GM10266 (cell line): ENCODE data around the gene ZNF609.

Source experiments
- DNase-seq: peaks from one replicate; pipeline ENCODE4 v3.0.0; 2012; ENCODE audit errors: extremely low spot score
- CTCF ChIP-seq: IDR thresholded peaks from 2 replicates; pipeline ENCODE4 v1.5.1; 2012; ENCODE audit warnings: mild to moderate bottlenecking, low read depth; ENCODE audit not compliant: control insufficient read depth, insufficient read depth; ENCODE audit errors: missing control alignments

The ZNF609 gene

DNA sequence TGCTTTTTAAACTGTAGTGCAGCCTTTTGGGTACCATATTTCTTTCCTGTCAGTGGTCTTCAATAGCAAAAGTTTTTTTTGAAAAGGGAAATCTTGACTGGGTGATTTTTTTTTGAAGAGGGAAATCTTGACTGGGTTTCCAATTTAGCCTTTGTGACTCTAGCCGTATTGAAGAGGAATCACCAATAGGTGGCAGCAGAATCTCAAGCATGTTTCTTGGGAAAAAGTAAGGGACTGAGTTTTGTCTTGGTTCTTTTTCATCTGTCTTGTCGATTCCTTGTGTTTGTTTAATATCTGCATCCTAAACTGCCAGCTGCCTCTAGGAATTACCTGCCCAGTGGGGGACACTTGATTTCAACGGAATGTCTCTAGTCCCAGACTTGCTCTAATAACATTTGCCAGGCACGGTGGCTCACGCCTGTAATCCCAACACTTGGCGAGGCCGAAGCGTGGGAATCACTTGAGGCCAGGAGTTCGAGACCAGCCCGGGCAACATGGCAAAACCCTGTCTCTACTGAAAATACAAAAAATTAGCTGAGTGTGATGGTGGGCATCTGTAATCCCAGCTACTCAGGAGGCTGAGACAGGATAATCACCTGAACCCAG lies 225.9 kb downstream of the ZNF609 start:
- TF ChIP-seq CTCF: peak; percentile 77
- DNase-seq: peak; percentile 44

DNA sequence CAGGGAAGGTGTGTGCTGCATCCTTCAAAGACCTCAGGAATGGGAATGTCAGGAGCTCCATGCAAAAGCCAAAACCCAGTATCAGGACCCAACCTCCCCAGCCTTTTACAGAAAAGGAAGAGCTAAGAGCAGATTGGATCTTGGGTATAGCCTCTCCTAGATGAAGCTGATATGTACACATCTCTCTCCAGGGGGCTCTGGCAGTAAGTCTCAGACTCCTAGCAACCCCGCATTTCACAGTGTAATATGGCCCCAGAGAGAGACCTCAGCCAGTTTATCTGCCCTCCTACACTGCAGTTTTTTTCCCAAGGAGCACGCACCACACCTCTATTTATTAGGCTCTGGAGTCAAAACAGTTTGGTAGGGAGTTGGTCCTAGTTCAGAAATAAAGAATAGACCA lies 226.8 kb downstream of the ZNF609 start:
- DNase-seq: no peak

GRCh38 chr15:64687688-64688087 lies 227.3 kb downstream of the ZNF609 start:
- TF ChIP-seq CTCF: no peak
- no peak for DNase-seq

More for the DNA sequence above, 226.8 kb downstream of the ZNF609 start:
- no peak for TF ChIP-seq CTCF

DNA sequence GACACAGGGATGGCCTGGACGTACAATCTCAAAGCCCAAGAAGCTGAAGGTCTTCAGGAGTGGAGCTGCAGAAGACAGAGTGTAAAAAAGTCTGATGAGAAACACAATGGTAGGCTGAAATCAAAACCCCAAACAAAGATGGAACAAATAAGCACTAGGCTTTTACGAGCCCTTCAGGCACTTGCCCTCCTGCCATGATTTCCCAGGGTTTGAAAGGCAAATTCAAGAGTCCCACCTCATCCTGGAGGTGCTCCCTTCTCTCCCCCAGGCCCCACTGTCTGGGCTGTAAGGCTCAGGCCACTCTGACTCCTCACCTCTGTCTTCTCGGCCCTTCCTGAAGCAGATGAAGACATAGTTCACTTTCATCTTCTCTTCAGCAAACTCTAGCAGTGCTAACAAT lies 228.4 kb downstream of the ZNF609 start:
- no peak for TF ChIP-seq CTCF
- no peak for DNase-seq

DNA sequence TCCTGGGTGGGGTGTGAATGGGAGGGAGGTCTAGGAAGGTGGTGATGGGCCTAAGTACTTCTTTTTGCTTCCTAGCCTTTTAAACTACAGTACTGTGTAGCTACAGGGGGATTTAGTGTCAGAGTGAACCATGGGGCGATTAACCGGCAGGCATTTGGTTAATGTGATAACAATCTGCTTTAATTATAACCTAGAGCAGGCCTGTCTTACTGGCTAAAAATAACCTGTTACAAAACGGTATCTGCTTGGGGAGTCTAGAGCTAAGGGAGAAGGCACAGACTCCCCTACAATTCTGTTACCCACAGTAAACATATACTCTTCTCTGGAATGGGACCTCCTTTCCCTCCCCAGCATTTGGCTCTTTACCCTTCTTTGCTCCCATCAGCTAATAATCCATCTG lies 229.6 kb downstream of the ZNF609 start:
- no peak for TF ChIP-seq CTCF
- DNase-seq: no peak

GRCh38 chr15:64690578-64691296 lies 230.4 kb downstream of the ZNF609 start:
- no peak for DNase-seq
- no peak for TF ChIP-seq CTCF

DNA sequence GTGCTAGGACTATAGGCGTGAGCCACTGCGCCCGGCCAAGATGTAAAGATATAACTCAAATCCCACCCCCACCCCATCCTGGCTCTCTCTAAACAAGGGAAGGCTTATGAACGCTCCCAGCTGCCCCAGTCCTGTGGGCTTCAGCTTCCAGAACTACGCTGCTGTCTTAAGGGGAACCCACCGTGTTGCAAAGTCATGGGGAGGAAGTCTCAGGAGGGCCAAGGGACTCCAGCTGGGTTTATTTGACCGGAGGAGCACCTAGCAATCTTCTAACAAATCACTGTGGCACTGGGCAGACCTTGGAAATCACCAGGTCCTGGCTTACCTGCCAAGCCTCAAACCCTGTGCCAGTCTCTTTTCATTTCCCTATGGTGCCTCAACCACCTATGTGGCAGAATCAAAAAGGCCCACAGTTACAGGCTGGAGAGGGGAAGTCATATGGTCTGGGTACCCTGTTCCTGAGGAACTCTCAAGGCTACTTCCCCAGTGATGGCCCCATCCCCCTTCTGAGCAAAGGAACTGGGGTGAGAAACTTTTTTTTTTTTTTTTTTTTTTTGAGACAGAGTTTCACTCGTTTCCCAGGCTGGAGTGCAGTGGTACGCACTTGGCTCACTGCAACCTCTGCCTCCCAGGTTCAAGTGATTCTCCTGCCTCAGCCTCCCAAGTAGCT lies 231.7 kb downstream of the ZNF609 start:
- no peak for TF ChIP-seq CTCF
- DNase-seq: no peak
